ENCODE measurements around the gene ZNF738. TPM values are rescaled to one million over a fixed set of nuclear protein-coding genes. Genes with fewer than 3 reads are reported as not detected.

The ZNF738 gene
- total RNA-seq, 4 donors from 2014 or later: 4.7 to 6.0 (median 5.1) TPM

- no peak for TF ChIP-seq CTCF (IDR thresholded peaks at IDR 0.05; ENCODE audit: low read depth)
Measured at GRCh38 chr19:21423057-21424041, 64.5 kb downstream of the ZNF738 start.

Other genes starting within 250 kb of the ZNF738 start
- 10 to 100 TPM in 3 of 4 donors, 1 to 10 TPM in 1; 9.4 to 20.0 (median 15.1) TPM for gene ZNF431, start 217.0 kb upstream of the ZNF738 start, total RNA-seq
- gene ZNF708, start 29.6 kb upstream of the ZNF738 start, total RNA-seq: 10 to 100 TPM; 12.1 to 15.0 (median 14.3) TPM
- gene ZNF493, start 38.1 kb downstream of the ZNF738 start, total RNA-seq: 10 to 100 TPM; 30.2 to 41.9 (median 34.9) TPM
- 10 to 100 TPM in 3 of 4 donors, 1 to 10 TPM in 1; 6.8 to 15.9 (median 13.2) TPM for gene ZNF429, start 146.6 kb downstream of the ZNF738 start, total RNA-seq

Data from subcutaneous adipose tissue (tissue), 4 donors.